HepG2 (cell line): Measurements from ENCODE around the gene DOCK11.

Experiments
- FOXK1 ChIP-seq: sonication (generic); formaldehyde crosslinking; IDR thresholded peaks from 2 replicates; pipeline ENCODE4 v1.4.0; 2020; ENCODE audit warnings: low read depth, missing genetic modification reagents, borderline replicate concordance
- RELA ChIP-seq: sonication (generic); formaldehyde crosslinking; IDR thresholded peaks from 2 replicates; pipeline ENCODE4 v1.4.0; 2020; ENCODE audit warnings: missing genetic modification reagents
- ZNF24 ChIP-seq: fragments of 450-650 bp; IDR thresholded peaks from 2 replicates; pipeline ENCODE4 v1.6.1; 2017; ENCODE audit warnings: antibody characterized with exemption, mild to moderate bottlenecking

DNA sequence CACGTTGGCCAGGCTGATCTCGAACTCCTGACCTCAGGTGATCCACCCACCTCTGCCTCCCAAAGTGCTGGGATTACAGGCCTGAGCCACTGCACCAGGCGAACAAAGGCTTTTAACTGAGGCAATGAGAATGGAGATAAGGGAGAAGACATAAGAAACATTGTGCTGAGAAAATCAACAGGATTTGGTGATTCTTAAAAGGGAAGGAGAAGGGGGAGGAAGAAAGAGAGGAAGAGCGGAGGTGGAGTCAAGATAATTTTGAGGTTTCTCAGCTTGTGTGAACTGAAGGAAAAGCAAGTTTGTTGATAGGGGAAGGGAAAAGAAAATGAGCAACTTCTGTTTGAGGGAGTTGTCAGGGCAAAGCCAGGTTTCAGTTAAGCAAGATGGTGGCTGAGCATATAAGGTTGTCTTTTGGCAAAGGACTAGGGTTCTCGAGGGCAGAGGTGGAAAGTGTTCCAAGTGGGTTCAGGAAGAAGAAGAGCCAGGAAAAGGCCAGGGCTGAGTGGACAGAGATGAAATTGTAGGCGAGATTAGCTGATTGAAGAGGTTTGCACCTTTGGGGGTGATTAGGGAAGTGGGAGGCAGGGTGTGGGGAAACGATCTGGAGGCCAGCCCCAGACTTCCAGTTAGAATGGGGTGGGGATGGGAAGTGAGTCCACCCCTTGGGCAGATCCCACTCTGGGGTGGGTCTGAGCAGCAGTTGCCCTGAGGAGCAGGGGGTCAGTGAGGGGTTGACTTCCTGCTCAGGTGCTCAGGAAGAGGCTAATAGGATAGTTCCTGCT lies 7.8 kb downstream of the DOCK11 start:
- TF ChIP-seq RELA (CRISPR knock-in tag) (no peak), ZNF24 (no peak), FOXK1 (CRISPR knock-in tag) (no peak)
